ENCODE data around the gene TCIRG1. TPM values are rescaled to one million over a fixed set of nuclear protein-coding genes. Genes with fewer than 3 reads are reported as not detected.

The TCIRG1 gene
- total RNA-seq, 1 donor from 2014 or later: 10.7 TPM

GRCh38 chr11:68044145-68044813 is 5.5 kb downstream of the TCIRG1 start:
- no peak overlapping the region for H3K4me2 ChIP-seq
- H3K9ac ChIP-seq: no peak overlapping the region
- no peak overlapping the region for H3K4me3 ChIP-seq
- H3K27me3 Mint-ChIP-seq (ENCODE audit: insufficient read depth, low read depth): peaks cover 8% of the 10 kb centered on the region
- no peak overlapping the region for H2AFZ ChIP-seq (replicated peaks)
- TF ChIP-seq CTCF (IDR thresholded peaks at IDR 0.05) (no peak), EZH2phosphoT487 (IDR thresholded peaks at IDR 0.05) (no peak), EZH2 (IDR thresholded peaks at IDR 0.05) (no peak)
- no peaks in the 10 kb centered on the region for H3K79me2 ChIP-seq (ENCODE audit: low read depth)
- H3K27me3 ChIP-seq: no peaks in the 10 kb centered on the region
- H3K4me3 Mint-ChIP-seq: no peak overlapping the region
- no peaks in the 10 kb centered on the region for H4K20me1 ChIP-seq (ENCODE audit: low read depth)
- no peak overlapping the region for H3K27ac Mint-ChIP-seq
- peaks cover 4% of the 10 kb centered on the region for H3F3A ChIP-seq (ENCODE audit: low read depth)
- no peak overlapping the region for H3K27ac ChIP-seq
- H3K4me1 ChIP-seq: peaks cover 4% of the 10 kb centered on the region
- H3K9me3 ChIP-seq (ENCODE audit: low read depth): no peaks in the 10 kb centered on the region
- no peaks in the 10 kb centered on the region for H3K36me3 ChIP-seq
- no peaks in the 10 kb centered on the region for H3K9me3 Mint-ChIP-seq
- no peaks in the 10 kb centered on the region for H3K36me3 Mint-ChIP-seq
- peaks cover 9% of the 10 kb centered on the region for H3K4me1 Mint-ChIP-seq
- no peak for DNase-seq (ENCODE audit: low spot score)

- H3K9me3 Mint-ChIP-seq: no peaks in the 10 kb centered on the region
- TF ChIP-seq CTCF (IDR thresholded peaks at IDR 0.05) (no peak), EZH2 (IDR thresholded peaks at IDR 0.05) (no peak), EZH2phosphoT487 (IDR thresholded peaks at IDR 0.05) (no peak)
- no peaks in the 10 kb centered on the region for H3F3A ChIP-seq (ENCODE audit: low read depth)
- peaks cover 3% of the 10 kb centered on the region for H3K4me1 ChIP-seq
- no peak overlapping the region for H3K9ac ChIP-seq
- peaks cover 7% of the 10 kb centered on the region for H3K27me3 Mint-ChIP-seq (ENCODE audit: insufficient read depth, low read depth)
- no peaks in the 10 kb centered on the region for H3K27me3 ChIP-seq
- DNase-seq (ENCODE audit: low spot score): no peak
- H3K36me3 Mint-ChIP-seq: no peaks in the 10 kb centered on the region
- no peak overlapping the region for H3K4me3 ChIP-seq
- H3K36me3 ChIP-seq: no peaks in the 10 kb centered on the region
- H2AFZ ChIP-seq (replicated peaks): no peak overlapping the region
- H3K27ac Mint-ChIP-seq: no peak overlapping the region
- peaks cover 7% of the 10 kb centered on the region for H3K4me1 Mint-ChIP-seq
- H3K27ac ChIP-seq: no peak overlapping the region
- H3K79me2 ChIP-seq (ENCODE audit: low read depth): no peaks in the 10 kb centered on the region
- no peaks in the 10 kb centered on the region for H3K9me3 ChIP-seq (ENCODE audit: low read depth)
- no peak overlapping the region for H3K4me2 ChIP-seq
- no peaks in the 10 kb centered on the region for H4K20me1 ChIP-seq (ENCODE audit: low read depth)
- H3K4me3 Mint-ChIP-seq: no peak overlapping the region
These were observed 6.1 kb downstream of the TCIRG1 start for GRCh38 chr11:68044898-68045351.

- H3K27me3 ChIP-seq: no peaks in the 10 kb centered on the region
- TF ChIP-seq EZH2phosphoT487 (IDR thresholded peaks at IDR 0.05) (no peak), CTCF (IDR thresholded peaks at IDR 0.05) (no peak), EZH2 (IDR thresholded peaks at IDR 0.05) (no peak)
- no peak overlapping the region for H2AFZ ChIP-seq (replicated peaks)
- no peaks in the 10 kb centered on the region for H3K9me3 Mint-ChIP-seq
- no peak overlapping the region for H3K27ac ChIP-seq
- no peak overlapping the region for H3K9ac ChIP-seq
- no peak for DNase-seq (ENCODE audit: low spot score)
- H3F3A ChIP-seq (ENCODE audit: low read depth): no peaks in the 10 kb centered on the region
- H4K20me1 ChIP-seq (ENCODE audit: low read depth): no peaks in the 10 kb centered on the region
- H3K36me3 Mint-ChIP-seq: peaks cover under 1% of the 10 kb centered on the region
- no peak overlapping the region for H3K27ac Mint-ChIP-seq
- no peak overlapping the region for H3K4me2 ChIP-seq
- peaks cover 3% of the 10 kb centered on the region for H3K4me1 ChIP-seq
- no peak overlapping the region for H3K4me3 Mint-ChIP-seq
- H3K27me3 Mint-ChIP-seq (ENCODE audit: insufficient read depth, low read depth): peaks cover 5% of the 10 kb centered on the region
- H3K36me3 ChIP-seq: no peaks in the 10 kb centered on the region
- H3K79me2 ChIP-seq (ENCODE audit: low read depth): no peaks in the 10 kb centered on the region
- no peak overlapping the region for H3K4me3 ChIP-seq
- no peaks in the 10 kb centered on the region for H3K9me3 ChIP-seq (ENCODE audit: low read depth)
- peaks cover 9% of the 10 kb centered on the region for H3K4me1 Mint-ChIP-seq
These were observed 8.8 kb downstream of the TCIRG1 start for GRCh38 chr11:68047437-68048290.

Data from neural progenitor cell (in vitro differentiated cells).